GM12878 (cell line): ENCODE data around the gene ASB6.

Source experiments
- ATF7 ChIP-seq: fragments of 450-650 bp; IDR thresholded peaks from 2 replicates; pipeline ENCODE4 v1.6.1; 2016; ENCODE audit warnings: low read depth, mild to moderate bottlenecking
- CHD2 ChIP-seq: IDR thresholded peaks from 2 replicates; pipeline ENCODE4 v1.6.1; 2011; ENCODE audit warnings: low read depth, low read length, improper control_type of control experiment, borderline replicate concordance
- EGR1 ChIP-seq, 2 experiments: IDR thresholded peaks; 1 replicate in 1 of 2; 2 replicates in 1 of 2; pipeline ENCODE4 v1.6.1; 2011 to 2012; ENCODE audit warnings: low read depth in 2 of 2, low read length in 2 of 2, borderline replicate concordance in 1 of 2, mild to moderate bottlenecking in 1 of 2, moderate library complexity in 1 of 2
- ETV6 ChIP-seq, 2 experiments: fragments of 450-650 bp in 1 of 2; IDR thresholded peaks in 1 of 2; conservative IDR thresholded peaks in 1 of 2; 2 replicates each; pipeline ENCODE4 v1.6.1; 2014; ENCODE audit warnings: antibody characterized with exemption in 1 of 2, borderline replicate concordance in 1 of 2, low read depth in 1 of 2, mild to moderate bottlenecking in 1 of 2, moderate library complexity in 1 of 2
- EZH2 ChIP-seq: IDR thresholded peaks from 2 replicates; pipeline ENCODE4 v1.6.1; 2012; ENCODE audit warnings: low read depth, mild to moderate bottlenecking, control low read depth, inconsistent platforms, low read length, borderline replicate concordance; ENCODE audit not compliant: control insufficient read depth
- IKZF2 ChIP-seq, 2 experiments: fragments of 450-650 bp; IDR thresholded peaks; 2 replicates each; pipeline ENCODE4 v1.6.1; 2017; ENCODE audit warnings: mild to moderate bottlenecking in 2 of 2, moderate library complexity in 2 of 2
- KDM1A ChIP-seq: fragments of 200-600 bp; sonication (generic); IDR thresholded peaks from 2 replicates; pipeline ENCODE4 v1.6.1; 2016; ENCODE audit warnings: borderline replicate concordance
- MXI1 ChIP-seq: fragments of 150-350 bp; IDR thresholded peaks from 2 replicates; pipeline ENCODE4 v1.6.1; 2011; ENCODE audit warnings: low read depth, mild to moderate bottlenecking, inconsistent platforms, low read length, improper control_type of control experiment
- NFYA ChIP-seq: IDR thresholded peaks from 2 replicates; pipeline ENCODE4 v1.6.1; 2011; ENCODE audit warnings: low read depth, mild to moderate bottlenecking, low read length, improper control_type of control experiment, borderline replicate concordance
- POLR2A ChIP-seq: IDR thresholded peaks from 2 replicates; pipeline ENCODE4 v1.6.1; 2011; ENCODE audit warnings: low read depth, mild to moderate bottlenecking, low read length
- RCOR1 ChIP-seq: conservative IDR thresholded peaks from 2 replicates; pipeline ENCODE4 v1.6.1; 2012; ENCODE audit warnings: low read depth, low read length, improper control_type of control experiment
- TARDBP ChIP-seq: IDR thresholded peaks from 2 replicates; pipeline ENCODE4 v1.6.1; 2016; ENCODE audit warnings: borderline replicate concordance
- TF ChIP-seq, protein P1 (sequence below): IDR thresholded peaks from 2 replicates; pipeline ENCODE4 v1.6.1; 2012; ENCODE audit warnings: mild to moderate bottlenecking, low read depth, low read length

DNA sequence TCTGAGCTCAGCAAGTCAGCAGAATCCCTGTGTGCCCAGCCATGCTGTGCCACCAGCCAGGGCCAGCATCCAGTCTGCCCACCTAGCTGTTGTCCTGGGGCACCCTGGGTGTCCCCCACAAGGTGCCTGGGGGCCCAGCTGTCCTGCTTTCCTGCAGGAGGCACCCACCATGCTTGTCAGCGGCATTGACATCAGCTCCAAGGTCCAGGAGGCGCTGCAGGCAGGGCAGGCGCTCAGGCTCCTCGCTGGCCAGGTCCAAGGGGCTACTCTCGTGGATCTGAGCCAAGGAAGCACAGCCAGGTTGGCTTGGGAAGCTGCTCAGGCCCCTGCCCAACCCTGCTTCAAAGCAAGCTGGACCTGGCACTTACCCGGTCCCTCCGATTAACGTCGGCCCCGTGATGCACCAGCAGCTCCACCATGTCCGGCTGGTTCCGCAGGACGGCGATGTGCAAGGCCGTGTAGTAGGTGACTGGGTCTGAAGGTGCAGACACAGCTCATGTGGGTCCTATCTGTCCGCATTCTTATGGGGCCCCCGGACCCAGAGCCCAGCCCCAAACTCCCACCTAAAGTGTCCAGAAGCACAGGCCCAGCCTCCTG is 2.8 kb downstream of the ASB6 start:
- TF ChIP-seq NFYA (no peak), POLR2A (no peak), ETV6 (conservative IDR thresholded peaks at IDR 0.05 in 1 of 2, IDR thresholded peaks at IDR 0.05 in 1 of 2; ENCODE audit: borderline replicate concordance in 1 of 2, low read depth in 1 of 2) (no peak), RCOR1 (no peak), MXI1 (no peak), ATF7 (no peak), IKZF2 (IDR thresholded peaks at IDR 0.05) (no peak), TARDBP (no peak), EZH2 (no peak), EGR1 (IDR thresholded peaks at IDR 0.05; ENCODE audit: borderline replicate concordance in 1 of 2, low read depth in 2 of 2, low read length in 2 of 2) (no peak), CHD2 (no peak), KDM1A (no peak)
- TF ChIP-seq, protein P1, sequence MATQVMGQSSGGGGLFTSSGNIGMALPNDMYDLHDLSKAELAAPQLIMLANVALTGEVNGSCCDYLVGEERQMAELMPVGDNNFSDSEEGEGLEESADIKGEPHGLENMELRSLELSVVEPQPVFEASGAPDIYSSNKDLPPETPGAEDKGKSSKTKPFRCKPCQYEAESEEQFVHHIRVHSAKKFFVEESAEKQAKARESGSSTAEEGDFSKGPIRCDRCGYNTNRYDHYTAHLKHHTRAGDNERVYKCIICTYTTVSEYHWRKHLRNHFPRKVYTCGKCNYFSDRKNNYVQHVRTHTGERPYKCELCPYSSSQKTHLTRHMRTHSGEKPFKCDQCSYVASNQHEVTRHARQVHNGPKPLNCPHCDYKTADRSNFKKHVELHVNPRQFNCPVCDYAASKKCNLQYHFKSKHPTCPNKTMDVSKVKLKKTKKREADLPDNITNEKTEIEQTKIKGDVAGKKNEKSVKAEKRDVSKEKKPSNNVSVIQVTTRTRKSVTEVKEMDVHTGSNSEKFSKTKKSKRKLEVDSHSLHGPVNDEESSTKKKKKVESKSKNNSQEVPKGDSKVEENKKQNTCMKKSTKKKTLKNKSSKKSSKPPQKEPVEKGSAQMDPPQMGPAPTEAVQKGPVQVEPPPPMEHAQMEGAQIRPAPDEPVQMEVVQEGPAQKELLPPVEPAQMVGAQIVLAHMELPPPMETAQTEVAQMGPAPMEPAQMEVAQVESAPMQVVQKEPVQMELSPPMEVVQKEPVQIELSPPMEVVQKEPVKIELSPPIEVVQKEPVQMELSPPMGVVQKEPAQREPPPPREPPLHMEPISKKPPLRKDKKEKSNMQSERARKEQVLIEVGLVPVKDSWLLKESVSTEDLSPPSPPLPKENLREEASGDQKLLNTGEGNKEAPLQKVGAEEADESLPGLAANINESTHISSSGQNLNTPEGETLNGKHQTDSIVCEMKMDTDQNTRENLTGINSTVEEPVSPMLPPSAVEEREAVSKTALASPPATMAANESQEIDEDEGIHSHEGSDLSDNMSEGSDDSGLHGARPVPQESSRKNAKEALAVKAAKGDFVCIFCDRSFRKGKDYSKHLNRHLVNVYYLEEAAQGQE = no peak
